Activated CD8-positive, alpha-beta memory T cell treated with anti-CD3 and anti-CD28 coated beads for 4 hours (primary cell): ENCODE measurements around the gene P2RX2.

Source experiments
- DNase-seq, 2 donors: peaks; one replicate each; pipeline ENCODE4 v3.0.0-alpha.2; 2020; ENCODE audit warnings: low read depth in 2 of 2

Gene P2RX2

GRCh38 chr12:132638541-132639408, 20.2 kb downstream of the P2RX2 start:
- no peak for DNase-seq

- DNase-seq, result no peak
These were observed 21.5 kb downstream of the P2RX2 start for GRCh38 chr12:132639956-132640520.

GRCh38 chr12:132640936-132641335, 22.4 kb downstream of the P2RX2 start:
- no peak for DNase-seq

GRCh38 chr12:132641811-132642650, 23.5 kb downstream of the P2RX2 start:
- no peak for DNase-seq

- no peak for DNase-seq
These were observed 24.6 kb downstream of the P2RX2 start for GRCh38 chr12:132642846-132643835.

- no peak for DNase-seq
These were observed 28.3 kb downstream of the P2RX2 start for GRCh38 chr12:132646850-132647249.

GRCh38 chr12:132647858-132648257, 29.3 kb downstream of the P2RX2 start:
- no peak for DNase-seq

- DNase-seq, result no peak
These were observed 30.1 kb downstream of the P2RX2 start for GRCh38 chr12:132648616-132649225.

GRCh38 chr12:132649226-132649945, 30.8 kb downstream of the P2RX2 start:
- DNase-seq, result no peak

- DNase-seq, result no peak
These were observed 33.0 kb downstream of the P2RX2 start for GRCh38 chr12:132651444-132652100.

GRCh38 chr12:132653567-132654290, 35.2 kb downstream of the P2RX2 start:
- DNase-seq, result no peak

- DNase-seq, result no peak
These were observed 38.6 kb downstream of the P2RX2 start for GRCh38 chr12:132657004-132657727.

- no peak for DNase-seq
These were observed 39.7 kb downstream of the P2RX2 start for GRCh38 chr12:132658149-132658894.

GRCh38 chr12:132659146-132659545, 40.6 kb downstream of the P2RX2 start:
- no peak for DNase-seq

GRCh38 chr12:132660052-132660451, 41.5 kb downstream of the P2RX2 start:
- no peak for DNase-seq

- DNase-seq, result no peak
These were observed 42.4 kb downstream of the P2RX2 start for GRCh38 chr12:132660996-132661395.

- DNase-seq, result no peak
These were observed 43.4 kb downstream of the P2RX2 start for GRCh38 chr12:132661972-132662371.
